ENCODE results near the gene MAP4K4.

GRCh38 chr2:101942851-101943250 is 245.3 kb downstream of the MAP4K4 start:
- TF ChIP-seq, protein P1, sequence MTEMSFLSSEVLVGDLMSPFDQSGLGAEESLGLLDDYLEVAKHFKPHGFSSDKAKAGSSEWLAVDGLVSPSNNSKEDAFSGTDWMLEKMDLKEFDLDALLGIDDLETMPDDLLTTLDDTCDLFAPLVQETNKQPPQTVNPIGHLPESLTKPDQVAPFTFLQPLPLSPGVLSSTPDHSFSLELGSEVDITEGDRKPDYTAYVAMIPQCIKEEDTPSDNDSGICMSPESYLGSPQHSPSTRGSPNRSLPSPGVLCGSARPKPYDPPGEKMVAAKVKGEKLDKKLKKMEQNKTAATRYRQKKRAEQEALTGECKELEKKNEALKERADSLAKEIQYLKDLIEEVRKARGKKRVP (CRISPR knock-in tag; IDR thresholded peaks at IDR 0.05), result no peak
- TF ChIP-seq PREB (CRISPR knock-in tag; IDR thresholded peaks at IDR 0.05) (no peak), ZNF121 (CRISPR knock-in tag; IDR thresholded peaks at IDR 0.05) (no peak), ELF4 (CRISPR knock-in tag; IDR thresholded peaks at IDR 0.05; ENCODE audit: borderline replicate concordance) (no peak)
